HG03520 (cell line): Measurements from ENCODE around the gene RNF20.
"Not testable (repeated sequence)": the region's sequence is repeated elsewhere in the genome, so short reads cannot be mapped to it uniquely, and the experiment has no call there.

Experiments
- ATAC-seq: cut with Tn5 transposase; IDR thresholded peaks from one replicate; pipeline ENCODE4 v1.9.1; 2021; ENCODE audit warnings: mild to moderate bottlenecking, moderate library complexity; ENCODE audit not compliant: unreplicated experiment

Gene RNF20

DNA sequence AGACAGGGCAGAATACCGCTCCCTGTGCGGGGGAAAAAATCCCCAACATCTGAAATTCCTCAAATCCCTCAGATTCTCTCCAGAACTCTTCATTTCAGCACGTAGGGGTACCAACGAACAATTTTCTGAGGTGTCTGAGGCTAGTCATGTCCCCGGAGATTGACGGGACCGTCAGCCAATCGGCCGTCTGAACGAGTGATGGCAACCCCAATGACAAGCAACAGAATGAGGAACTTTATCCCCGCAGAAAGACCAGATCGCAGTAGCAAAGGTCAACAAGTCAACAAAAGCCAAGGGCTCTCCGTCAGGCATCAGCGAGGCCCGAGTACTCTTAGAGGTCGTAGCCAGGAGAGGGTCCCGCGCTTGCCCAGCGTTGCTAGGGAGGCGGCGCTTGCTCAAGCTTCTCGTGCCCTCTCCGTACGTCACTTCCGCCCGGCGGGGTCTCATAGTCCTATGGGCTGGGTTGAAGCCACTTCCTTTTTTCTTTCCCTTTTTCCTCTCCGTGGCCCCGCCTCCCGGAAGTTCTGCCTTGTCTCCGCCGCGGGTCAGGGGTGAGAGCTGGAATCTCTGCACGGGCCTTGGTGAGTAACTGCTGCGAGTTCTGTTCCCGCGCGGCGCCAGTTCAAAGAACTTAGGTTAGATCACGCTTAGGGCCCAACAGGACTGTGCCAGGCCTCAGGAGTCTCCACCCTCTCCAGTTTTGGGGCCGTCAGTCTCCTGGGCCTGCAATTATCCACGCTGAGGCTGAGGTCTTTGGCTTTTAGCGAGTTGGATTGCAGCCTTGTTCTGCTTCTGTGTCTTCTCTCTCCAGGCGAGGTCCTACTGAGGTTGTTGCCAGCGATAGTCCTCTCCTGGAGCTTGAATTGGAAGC, at the start of gene RNF20:
RNF20 (plus strand) TSS at position 520 of the 871 bp plus-strand sequence. CDS start 1,571 bp downstream, outside the sequence.
- peak; percentile 97 for ATAC-seq

GRCh38 chr9:101484046-101484445, 49.6 kb upstream of the RNF20 start:
- ATAC-seq: no peak

DNA sequence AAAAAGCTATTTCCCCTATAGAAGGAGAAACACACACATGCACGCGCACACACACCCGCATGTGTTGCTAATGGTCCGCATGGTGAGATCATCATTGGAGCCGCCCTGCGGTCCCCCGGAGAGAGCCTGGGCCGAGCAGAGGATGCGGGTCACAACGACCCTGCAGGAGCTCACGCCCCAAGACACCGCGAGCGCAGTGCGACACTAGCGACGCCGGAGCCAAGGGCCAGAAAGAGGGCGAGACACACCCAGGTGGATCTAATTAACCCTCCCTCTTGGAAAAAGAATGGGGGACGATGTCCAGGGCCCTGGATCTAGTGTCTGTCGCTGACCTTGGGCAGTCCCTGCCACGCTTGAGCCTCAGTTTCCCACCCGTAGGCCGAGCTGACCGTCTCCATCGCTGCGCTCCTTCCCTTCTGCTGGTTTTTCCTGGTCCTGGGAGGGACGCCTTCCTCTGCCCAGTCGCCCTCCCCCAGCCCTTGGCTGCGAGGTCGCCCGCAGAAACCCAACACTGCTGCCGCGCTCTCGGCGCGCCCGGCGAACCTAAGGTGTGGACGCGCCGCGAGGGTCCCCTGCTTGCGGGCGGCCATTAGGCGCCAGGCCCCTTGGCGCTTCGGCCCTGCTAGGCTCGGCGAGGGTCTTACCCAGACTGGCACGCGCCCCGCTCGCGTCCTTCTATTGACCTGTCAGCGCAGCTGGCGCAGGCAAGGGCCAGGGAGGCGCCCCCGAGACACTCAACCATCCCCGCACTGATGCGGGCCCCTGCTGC, 47.5 kb upstream of the RNF20 start:
- no peak for ATAC-seq

GRCh38 chr9:101486693-101487442, 46.8 kb upstream of the RNF20 start:
- ATAC-seq: no peak

- no peak for ATAC-seq
Observed at GRCh38 chr9:101487443-101487840, 46.2 kb upstream of the RNF20 start.

DNA sequence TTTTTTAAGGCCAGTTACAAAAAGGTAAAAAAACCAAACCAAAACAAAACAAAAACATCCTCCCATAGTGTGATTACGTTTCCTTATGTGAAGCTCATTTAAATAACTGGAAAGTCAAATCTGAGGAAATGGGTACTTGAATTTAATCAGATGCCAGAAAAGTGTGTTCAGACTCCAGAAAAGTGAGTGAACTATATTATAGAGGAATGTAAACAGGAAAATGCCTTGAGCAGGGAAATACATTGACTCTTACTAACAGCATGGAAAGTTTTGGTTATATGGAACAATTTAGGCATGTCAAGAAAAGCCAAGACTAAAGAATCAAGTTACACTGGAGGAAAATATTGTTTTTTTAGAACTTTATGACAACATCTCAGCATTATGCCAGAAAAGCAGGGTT, 37.8 kb upstream of the RNF20 start:
- ATAC-seq: no peak

GRCh38 chr9:101498323-101498722, 35.3 kb upstream of the RNF20 start:
- no peak for ATAC-seq

DNA sequence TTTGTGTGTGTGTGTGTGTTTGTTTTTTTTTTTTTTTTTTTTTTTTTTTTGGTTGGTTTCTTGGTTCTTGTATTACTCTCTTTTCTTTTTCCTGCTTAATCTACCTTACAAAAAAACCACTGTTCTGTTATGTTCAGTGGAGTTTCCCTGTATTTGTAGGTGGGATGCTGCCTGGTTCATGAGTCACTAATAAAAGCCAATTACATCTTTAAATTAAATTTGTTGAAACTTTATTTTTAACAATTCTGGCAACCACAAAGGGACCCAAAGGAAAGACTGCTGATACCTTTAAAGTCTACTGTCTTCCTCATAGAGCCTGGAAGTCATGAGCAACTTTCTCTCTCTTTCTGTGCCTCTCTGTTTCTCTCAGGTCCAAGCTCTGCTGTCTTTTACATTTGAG, 29.5 kb upstream of the RNF20 start:
- ATAC-seq: no peak

DNA sequence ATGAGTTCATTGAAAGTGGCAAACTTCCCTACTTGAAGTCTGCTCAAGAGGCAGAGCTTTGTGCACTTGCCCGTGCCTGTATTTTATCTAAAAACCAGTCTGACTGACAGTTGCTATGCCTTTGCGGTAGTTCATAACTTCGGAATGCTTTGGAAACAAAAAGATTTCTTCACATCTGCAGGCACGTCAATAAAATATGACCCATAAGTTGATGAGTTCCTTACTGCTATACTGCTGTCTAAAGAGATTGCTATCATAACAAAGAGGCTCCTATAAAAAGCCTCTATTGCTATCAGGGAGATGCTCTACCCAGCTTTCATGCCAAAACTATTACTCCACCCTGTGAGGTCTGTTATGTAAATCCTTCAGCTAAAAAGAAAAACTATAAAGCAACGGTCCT, 25.4 kb upstream of the RNF20 start:
- ATAC-seq: no peak

DNA sequence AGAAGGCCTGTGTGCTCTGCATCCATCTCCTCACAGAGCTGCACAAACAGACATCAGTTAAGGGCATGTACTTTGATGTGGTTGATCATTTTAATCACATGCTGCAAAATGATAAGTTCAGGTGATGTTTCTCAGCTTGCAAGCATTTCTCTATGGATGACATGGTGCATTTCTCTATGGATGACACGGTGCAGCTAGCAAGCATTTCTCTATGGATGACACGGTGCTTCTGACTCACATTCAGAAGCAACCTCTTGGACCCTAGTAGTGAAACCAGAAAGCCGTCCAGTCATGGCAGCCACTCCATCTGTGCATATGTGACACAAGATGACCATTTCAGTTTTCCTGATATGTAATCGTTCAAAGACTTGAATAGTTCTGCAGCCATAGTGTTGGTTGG, 24.1 kb upstream of the RNF20 start:
- ATAC-seq: no peak

DNA sequence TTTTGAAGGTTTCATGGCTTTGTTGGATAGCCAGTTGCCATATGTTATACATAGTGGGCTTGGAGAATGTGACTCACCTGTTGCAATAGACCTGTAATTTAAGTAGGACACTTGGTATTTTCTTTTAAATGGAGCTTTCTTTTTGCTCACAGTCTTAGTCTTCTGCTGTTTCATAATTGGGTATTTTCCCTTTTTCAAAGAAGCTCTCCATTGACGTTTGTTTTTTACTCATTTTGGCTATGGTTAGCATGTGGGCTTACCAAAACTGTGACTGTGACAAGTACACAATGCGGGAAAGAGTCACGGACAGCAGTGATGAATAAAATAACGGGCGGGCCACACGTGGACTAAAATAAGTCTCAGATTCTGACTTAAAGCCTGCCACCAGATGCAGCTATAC, 23.2 kb upstream of the RNF20 start:
- ATAC-seq: no peak

GRCh38 chr9:101511009-101511408, 22.6 kb upstream of the RNF20 start:
- ATAC-seq: no peak

DNA sequence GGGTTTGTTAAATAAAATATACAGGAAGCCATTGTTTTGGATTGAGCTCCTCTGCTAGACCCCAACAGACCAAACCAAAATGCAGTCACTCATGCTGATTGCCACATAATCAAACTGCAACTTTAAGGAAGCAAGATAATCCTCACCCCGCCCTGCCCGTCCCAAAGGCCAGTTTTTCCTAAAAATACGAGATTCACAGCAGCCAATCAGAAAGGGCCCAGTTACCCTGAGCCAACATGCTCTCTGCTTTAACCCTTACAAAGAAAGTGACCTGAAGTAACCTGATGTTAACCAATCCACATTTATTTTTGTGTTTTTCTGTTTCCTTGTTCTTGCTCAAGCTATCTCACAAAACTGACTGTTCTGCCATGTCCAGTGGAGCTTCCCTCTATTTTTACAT, 21.5 kb upstream of the RNF20 start:
- no peak for ATAC-seq

DNA sequence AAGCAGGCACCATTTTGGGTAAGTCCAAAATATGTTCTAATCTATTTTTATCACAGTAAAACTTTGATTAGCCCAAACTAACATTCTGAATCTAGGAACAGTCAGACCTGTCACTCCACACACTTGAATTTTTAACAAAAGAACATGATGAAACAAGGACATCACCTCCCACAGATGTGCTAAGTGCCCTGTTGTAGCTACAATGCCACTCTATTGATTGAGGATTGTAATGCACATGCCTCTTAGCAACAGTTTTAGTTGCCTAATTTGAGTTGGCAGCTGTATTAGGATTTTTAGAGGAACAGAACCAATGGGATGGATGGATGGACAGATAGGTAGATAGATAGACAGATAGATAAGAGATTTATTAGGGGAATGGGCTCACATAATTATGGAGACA, 20.3 kb upstream of the RNF20 start:
- ATAC-seq: no peak

- ATAC-seq: no peak
Observed at GRCh38 chr9:101514071-101514470, 19.6 kb upstream of the RNF20 start.

GRCh38 chr9:101516655-101517054, 17.0 kb upstream of the RNF20 start:
- no peak for ATAC-seq

- ATAC-seq: not testable (repeated sequence)
Observed at GRCh38 chr9:101518489-101518888, 15.2 kb upstream of the RNF20 start.

GRCh38 chr9:101524371-101524770, 9.3 kb upstream of the RNF20 start:
- ATAC-seq: no peak

DNA sequence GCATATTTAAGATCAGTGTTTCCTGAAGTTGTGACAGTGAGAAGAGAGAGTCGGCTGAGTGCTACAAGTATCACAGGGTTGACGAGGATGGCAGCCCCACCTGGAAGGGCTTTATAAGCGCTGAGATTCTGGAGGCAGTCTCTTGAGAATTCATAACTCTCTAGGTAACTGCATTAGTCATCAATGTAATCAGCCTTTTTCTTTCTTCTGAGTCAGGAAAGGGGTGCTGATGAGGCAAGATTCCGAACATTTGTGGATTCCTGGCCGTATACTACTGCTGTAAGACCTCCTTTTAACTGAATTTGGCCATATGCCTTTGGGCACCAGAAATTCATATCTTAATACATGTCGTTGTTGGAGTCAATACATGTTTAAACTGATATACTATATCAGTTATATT, 6.6 kb upstream of the RNF20 start:
- ATAC-seq: no peak

DNA sequence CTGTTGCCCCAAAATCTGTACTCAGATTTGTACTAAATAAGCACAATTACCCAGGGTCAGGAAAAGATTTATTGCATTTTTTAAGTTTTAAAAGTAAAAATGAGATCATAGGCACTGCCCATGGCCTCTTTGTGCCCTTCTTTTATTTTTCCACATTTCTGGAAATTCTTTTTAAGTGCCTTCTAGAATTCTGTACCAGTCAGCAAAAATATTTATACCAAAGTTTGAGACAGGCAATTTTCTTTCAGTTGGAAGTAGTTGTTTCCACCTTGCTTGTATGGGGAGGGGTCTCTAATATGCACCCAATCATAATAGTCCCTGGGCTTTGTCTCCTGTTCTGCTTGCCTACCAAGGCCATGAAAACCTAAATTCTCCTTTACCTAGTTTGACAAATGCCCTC, 5.6 kb upstream of the RNF20 start:
- no peak for ATAC-seq

- ATAC-seq: peak; percentile 50
Observed at GRCh38 chr9:101530076-101530711, 3.5 kb upstream of the RNF20 start.
